T-helper 9 cell (primary cell): ENCODE results near the gene MAPK7.
"Not testable (repeated sequence)": the region's sequence is repeated elsewhere in the genome, so short reads cannot be mapped to it uniquely, and the experiment has no call there.

ENCODE experiments used
- DNase-seq: peaks from one replicate; pipeline ENCODE4 v3.0.0-alpha.2; 2020

MAPK7 gene

GRCh38 chr17:19343671-19344151 is 34.6 kb upstream of the MAPK7 start:
- no peak for DNase-seq

- DNase-seq: no peak
Observed at GRCh38 chr17:19344311-19345066, 33.8 kb upstream of the MAPK7 start.

GRCh38 chr17:19345067-19345460 is 33.2 kb upstream of the MAPK7 start:
- DNase-seq: no peak

DNA sequence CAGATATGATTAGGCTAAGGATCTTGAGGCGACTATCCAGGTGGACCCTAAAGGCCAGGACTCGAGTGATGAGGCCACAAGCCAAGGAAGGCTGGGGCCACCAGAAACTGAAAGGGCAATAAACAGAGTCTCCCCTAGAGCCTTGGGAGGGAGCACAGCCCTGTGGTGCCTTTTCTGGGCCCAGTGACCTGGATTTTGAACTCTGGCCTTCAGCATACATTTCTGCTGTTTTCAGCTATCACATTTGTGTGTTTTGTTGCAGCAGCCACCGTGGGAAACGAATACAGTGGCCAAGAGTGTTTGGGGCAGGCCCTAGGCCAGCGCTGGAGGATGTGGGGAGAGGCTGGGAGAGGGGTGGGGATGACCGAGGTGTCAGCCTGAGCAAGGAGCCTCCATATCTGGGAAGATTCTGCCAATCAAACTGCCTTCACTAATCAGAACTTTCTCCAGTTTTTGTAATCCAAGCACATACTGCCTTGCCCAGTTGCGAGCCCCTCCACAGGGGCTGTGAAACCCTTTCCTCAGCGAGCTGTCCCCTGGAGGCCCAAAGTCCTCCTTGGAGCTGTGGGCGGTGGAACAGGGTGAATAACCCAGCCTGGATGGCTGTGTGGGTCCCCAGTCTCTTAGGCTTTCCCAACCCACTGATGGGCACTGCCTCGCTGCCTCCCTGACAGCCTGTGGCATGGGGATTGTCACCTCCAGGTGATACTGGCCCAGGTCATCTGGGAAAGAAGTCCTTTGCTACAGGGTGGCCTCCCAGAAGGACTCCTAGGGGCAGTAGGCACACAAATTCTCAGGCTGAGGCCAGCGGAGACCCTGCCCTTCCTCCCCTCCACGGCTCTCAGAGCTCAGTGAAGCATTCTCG is 32.6 kb upstream of the MAPK7 start:
- DNase-seq: no peak

DNA sequence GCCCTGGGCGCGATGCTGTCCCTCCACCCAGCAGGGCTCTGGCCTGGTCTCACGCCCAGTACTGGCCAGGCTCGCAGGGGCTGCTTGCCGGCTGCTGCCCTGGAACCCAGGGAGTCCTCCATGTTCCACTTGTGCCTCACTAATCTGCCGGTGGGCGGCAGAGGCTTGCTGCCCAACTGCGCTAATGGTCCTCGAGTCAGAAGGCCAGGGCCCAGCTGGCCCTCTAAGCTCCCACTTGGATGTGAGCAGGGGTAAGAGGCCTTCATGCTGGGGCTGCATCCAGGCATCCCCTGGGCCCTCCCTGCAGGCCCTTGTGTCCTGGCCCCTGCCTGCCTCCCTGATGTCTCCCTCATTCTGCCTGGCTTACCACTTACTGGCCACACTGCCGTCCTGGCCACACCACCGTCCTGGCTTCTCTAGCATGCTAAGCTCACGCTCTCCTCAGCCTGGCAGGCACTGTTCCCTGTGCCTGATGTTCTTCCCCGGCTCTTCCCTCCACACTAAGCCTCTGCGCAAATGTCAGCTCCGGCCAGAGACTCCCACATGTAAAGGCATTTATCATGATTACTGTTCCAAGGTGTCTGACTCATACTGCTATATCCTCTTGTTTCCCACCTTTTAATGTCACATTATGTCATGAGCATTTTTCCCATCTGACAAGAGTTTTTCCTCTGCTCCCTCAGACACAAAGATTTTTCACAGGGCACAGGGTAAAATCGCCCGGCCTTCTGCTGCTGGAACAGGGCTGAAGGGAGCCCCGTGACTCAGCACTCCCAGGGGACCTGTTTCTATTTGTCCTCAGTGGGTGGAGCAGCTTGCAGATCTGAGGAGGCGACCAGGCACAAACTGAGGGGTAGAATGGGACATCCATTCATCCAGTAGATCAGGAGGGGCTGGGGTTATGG is 31.7 kb upstream of the MAPK7 start:
- DNase-seq: no peak

- no peak for DNase-seq
Observed at GRCh38 chr17:19347323-19348080, 30.8 kb upstream of the MAPK7 start.

DNA sequence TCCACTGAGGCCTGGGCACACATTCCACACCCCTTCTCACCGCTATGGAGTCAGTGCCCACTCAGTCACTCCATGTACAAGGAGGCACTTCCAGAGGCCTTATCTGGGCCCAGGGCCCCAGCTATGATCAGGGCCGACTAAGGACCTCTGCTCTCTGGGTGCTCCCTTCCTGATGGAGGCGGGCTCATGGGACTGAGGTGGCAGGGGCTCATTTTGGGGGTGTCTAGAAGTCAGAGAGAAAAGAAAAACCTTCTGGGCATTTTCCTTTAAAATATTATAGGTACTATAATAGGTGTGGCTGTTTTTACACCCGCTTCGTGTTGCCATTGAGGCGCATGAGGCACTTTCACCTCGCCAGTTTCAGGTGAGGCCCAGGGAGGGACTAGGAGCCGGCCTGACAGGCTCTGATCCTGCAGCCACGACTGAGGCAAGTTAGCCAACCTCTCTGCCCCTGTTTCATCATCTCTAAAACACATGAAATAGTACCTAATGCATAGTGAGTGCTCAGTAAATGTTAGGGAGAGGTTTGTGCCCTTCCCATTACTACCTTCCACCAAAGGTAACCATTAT is 30.1 kb upstream of the MAPK7 start:
- no peak for DNase-seq

DNA sequence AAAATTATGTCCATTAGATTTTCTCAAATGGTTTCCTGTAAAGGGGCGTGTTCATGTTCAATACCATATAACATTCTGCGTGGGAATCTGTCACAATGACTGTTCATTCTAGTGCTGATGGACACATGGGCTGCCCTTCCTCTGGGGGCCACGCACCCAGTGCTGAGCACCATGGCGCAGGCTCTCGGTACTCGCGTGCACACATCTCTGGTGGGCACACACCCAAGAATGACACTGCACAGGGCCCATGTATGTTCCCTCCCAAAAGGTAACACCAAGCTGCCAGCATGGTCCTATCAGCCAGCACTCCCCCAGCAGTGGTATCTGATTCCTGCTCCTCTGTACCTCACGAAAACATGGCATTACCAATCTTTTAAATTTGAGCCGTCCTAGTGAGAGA is 29.5 kb upstream of the MAPK7 start:
- no peak for DNase-seq

GRCh38 chr17:19353401-19353800 is 24.9 kb upstream of the MAPK7 start:
- DNase-seq: not testable (repeated sequence)

- no peak for DNase-seq
Observed at GRCh38 chr17:19354748-19355147, 23.6 kb upstream of the MAPK7 start.

DNA sequence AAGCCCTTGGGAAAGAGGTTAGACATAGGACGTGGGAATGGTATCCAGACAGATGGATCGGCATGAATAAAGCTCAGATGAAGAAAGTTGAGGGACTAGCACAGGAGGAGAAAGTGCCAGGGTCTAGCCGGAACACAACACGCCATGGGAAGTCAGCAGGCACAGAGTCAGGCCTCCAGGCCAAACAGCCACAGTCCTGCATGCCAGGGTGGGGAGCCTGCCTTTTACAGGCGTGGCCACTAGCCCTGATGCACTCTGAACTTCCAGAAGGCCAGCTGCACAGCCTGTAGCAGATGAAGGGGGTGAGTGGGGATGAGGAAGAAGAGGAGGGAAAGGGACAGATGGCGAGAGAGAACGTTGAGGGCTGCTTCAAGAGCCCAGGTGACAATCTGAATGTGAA is 20.9 kb upstream of the MAPK7 start:
- no peak for DNase-seq

- DNase-seq: no peak
Observed at GRCh38 chr17:19357761-19358160, 20.5 kb upstream of the MAPK7 start.

DNA sequence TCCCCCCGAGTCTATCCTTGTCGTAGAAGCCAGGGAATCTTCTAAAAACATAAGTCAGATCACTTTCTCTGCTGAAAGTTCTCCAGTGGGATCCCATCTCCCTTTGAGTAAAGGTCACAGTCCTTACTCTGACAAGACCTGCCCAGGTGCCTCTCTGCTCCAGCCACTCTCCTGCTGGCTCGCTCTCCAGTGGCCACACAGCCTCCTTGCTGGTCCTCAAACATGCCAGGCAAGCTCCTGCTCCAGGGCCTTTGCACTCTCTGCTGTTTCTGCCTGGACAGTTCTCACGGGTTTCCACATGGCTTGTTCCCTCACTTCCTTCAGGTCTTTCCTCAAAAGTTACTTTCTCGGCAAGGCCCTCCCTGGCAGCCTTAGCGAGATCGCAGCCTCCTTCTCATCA is 19.1 kb upstream of the MAPK7 start:
- no peak for DNase-seq

DNA sequence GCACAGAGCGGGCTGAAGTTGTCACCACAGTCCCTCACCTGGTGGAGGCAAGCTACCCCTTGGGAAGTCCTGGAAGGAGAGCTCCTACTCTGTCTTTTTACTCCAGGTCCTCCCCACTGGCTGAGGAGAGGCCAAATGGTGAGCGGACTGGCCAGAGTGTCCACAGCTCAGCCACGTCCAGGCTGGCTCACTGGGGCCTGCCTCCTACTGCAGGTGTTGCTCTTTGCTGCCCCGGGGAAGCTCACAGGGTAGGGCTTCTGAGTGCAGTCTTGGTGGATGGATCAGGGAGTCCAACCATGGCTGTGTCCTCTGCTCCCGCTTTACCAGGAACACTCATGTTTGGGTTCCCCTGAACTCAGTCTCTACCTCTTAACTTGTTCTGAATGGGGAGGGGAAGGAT is 18.4 kb upstream of the MAPK7 start:
- DNase-seq: no peak

DNA sequence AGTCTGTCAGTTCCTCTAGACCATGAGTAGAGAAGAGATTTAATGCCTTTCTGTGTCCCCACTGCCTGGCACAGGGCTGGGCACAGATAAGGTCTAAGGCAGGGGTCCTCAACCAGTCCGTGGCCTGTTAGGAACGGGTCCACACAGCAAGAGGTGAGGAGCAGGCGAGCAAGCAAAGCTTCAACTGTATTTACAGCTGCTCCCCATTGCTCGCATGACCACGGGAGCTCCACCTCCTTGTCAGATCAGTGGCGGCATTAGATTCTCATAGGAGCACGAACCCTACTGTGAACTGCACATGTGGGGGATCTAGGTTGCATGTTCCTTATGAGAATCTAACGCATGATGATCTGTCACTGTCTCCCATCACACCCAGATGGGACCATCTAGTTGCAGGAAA is 17.5 kb upstream of the MAPK7 start:
- no peak for DNase-seq

DNA sequence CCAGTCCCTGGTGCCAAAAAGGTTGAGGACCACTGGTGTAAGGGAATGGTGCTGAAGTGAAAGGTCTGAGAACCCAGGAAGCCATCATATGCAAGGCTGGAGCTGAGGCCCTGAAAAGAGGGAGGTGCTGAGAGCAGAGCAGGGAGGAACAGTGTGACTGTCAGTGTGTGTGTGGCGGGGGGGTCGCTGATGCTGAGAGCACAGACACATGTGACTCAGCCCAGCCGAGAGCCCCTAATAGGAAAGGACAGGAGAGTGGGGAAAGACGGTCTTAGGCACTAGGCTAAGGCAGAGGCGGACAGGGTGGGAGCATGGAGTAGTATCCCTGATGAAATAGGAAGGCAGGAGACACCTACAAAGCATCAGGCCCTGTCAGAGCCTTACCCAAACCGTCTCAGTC is 17.0 kb upstream of the MAPK7 start:
- no peak for DNase-seq

- DNase-seq: no peak
Observed at GRCh38 chr17:19361944-19362276, 16.4 kb upstream of the MAPK7 start.

- peak; percentile 92 for DNase-seq
Observed at GRCh38 chr17:19362277-19363113, 15.8 kb upstream of the MAPK7 start, which contains the start of gene B9D1. Gene B9D1 (minus strand): TSS chr17:19362723. CDS start chr17:19362569, 154 bp downstream.

DNA sequence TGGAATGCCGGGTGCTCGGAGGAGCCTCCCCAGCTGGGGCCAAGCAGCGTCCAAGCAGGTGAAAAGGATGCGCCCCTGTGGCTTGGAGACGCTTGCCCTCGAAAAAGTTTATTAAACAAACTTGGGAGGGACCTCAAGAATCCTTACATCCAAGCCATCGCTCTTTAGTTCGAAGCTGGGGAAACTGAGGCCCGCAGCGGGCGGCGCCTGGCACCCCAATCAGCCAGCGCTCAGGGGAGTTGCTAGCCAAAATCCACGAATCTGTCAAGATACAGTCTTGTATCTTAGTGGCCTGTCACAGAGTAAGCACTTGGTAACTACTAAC is 15.2 kb upstream of the MAPK7 start:
- DNase-seq: no peak

DNA sequence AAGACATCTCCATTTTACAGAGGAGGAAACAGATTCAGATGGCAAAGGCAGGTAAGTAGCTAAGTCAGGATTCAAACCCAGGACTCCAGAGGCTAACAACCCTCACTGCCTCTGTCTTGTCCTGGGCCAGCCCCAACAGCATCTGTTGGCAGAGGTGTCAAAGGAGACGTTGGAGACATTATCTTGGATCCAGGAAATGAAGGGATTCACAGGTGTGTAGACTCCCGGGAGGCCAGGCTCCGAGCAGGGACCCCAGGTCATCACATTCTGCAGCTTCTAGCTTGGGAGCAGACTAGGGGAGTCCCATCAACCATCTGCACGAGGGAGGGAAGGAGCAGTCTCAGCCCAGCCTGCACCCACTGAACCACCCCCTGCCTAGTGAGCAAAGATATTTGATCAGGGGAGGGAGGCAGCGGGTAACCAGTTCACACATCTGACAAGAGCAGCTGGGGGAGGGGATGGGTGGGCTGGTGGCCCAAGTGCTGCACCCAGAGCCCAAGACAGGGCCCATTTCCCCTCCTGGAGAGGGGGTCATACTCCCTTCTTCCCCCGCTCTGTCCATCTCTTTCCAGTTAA is 14.8 kb upstream of the MAPK7 start:
- no peak for DNase-seq
